ENCODE results near the gene MAGI2.

Gene MAGI2

DNA sequence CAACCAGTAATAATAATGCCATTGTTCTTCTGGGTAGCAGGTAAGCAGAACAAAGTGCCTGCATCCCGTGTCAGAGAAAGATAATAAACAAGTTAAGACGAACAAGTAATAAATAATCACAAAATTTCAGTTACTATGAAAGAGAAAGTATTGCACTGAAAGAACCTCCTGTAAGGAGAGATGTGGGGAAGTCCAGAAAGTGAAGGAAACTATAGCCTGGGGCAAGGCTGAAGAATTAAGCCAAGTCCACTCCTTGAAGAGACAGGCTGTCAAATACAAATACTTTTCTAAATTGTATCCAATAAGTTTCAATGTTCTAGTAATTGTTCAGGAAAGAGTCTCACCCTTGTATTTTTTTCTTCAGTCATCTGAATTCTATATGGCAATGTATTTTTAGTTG, 611.4 kb downstream of the MAGI2 start (continued):
- TF ChIP-seq, protein P1, sequence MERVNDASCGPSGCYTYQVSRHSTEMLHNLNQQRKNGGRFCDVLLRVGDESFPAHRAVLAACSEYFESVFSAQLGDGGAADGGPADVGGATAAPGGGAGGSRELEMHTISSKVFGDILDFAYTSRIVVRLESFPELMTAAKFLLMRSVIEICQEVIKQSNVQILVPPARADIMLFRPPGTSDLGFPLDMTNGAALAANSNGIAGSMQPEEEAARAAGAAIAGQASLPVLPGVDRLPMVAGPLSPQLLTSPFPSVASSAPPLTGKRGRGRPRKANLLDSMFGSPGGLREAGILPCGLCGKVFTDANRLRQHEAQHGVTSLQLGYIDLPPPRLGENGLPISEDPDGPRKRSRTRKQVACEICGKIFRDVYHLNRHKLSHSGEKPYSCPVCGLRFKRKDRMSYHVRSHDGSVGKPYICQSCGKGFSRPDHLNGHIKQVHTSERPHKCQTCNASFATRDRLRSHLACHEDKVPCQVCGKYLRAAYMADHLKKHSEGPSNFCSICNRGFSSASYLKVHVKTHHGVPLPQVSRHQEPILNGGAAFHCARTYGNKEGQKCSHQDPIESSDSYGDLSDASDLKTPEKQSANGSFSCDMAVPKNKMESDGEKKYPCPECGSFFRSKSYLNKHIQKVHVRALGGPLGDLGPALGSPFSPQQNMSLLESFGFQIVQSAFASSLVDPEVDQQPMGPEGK (CRISPR knock-in tag; IDR thresholded peaks at IDR 0.05; ENCODE audit: borderline replicate concordance): no peak
- TF ChIP-seq ZFP30 (CRISPR knock-in tag; IDR thresholded peaks at IDR 0.05) (no peak), ISL1 (CRISPR knock-in tag; IDR thresholded peaks at IDR 0.05) (no peak), GLIS3 (CRISPR knock-in tag; IDR thresholded peaks at IDR 0.05) (no peak)

DNA sequence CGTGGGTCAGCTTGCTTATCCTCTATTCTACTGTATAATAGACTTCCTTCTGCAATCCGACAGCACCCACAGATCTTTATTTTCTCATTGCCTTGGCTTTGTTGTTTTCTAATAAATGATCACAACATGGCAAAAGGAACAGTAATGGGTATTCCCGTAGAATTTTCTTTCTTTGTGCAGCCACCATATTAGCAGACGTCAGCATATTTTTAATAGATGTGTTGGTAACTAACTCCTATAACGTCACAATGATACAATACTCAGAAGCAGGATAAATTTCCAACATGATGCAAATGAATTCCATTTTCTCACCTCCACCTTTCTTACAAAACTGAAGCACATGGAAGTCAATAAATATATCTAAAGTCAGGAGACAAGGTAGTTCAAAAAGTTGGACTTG, 617.6 kb downstream of the MAGI2 start:
- ATAC-seq: no peak
- no peak for TF ChIP-seq ZNF70 (CRISPR knock-in tag; IDR thresholded peaks at IDR 0.05)
- TF ChIP-seq, protein P2, sequence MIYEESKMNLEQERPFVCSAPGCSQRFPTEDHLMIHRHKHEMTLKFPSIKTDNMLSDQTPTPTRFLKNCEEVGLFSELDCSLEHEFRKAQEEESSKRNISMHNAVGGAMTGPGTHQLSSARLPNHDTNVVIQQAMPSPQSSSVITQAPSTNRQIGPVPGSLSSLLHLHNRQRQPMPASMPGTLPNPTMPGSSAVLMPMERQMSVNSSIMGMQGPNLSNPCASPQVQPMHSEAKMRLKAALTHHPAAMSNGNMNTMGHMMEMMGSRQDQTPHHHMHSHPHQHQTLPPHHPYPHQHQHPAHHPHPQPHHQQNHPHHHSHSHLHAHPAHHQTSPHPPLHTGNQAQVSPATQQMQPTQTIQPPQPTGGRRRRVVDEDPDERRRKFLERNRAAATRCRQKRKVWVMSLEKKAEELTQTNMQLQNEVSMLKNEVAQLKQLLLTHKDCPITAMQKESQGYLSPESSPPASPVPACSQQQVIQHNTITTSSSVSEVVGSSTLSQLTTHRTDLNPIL (CRISPR knock-in tag; IDR thresholded peaks at IDR 0.05; ENCODE audit: low read depth): no peak
- no peak for TF ChIP-seq RARB (CRISPR knock-in tag; IDR thresholded peaks at IDR 0.05)
- no peak for TF ChIP-seq GLIS3 (CRISPR knock-in tag; IDR thresholded peaks at IDR 0.05)
- TF ChIP-seq, protein P3, sequence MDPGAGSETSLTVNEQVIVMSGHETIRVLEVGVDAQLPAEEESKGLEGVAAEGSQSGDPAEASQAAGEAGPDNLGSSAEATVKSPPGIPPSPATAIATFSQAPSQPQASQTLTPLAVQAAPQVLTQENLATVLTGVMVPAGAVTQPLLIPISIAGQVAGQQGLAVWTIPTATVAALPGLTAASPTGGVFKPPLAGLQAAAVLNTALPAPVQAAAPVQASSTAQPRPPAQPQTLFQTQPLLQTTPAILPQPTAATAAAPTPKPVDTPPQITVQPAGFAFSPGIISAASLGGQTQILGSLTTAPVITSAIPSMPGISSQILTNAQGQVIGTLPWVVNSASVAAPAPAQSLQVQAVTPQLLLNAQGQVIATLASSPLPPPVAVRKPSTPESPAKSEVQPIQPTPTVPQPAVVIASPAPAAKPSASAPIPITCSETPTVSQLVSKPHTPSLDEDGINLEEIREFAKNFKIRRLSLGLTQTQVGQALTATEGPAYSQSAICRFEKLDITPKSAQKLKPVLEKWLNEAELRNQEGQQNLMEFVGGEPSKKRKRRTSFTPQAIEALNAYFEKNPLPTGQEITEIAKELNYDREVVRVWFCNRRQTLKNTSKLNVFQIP (CRISPR knock-in tag; IDR thresholded peaks at IDR 0.05; ENCODE audit: borderline replicate concordance, low read depth): no peak

DNA sequence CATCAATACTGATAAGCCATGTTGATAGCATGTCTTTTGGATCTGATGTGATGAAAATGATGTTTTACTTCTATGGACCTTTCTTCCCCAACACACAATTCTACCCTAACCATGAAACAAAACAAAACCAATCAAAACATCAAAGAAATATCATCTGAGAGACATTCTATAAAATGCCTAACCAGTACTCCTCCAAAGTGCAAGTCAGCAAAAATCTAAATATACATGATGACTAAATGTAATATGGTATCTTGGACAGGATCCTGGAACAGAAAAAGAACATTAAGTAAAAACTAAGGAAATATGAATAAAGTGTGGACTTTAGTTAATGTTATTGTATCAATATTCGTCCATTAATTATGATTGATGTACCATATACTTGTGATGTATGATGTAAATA, 625.1 kb downstream of the MAGI2 start:
- TF ChIP-seq GLIS3 (CRISPR knock-in tag; IDR thresholded peaks at IDR 0.05) (no peak), ISL1 (CRISPR knock-in tag; IDR thresholded peaks at IDR 0.05) (no peak), ZNF565 (CRISPR knock-in tag; conservative IDR thresholded peaks at IDR 0.05; ENCODE audit: low read depth) (no peak), ZNF70 (CRISPR knock-in tag; IDR thresholded peaks at IDR 0.05) (no peak), TOX (CRISPR knock-in tag; IDR thresholded peaks at IDR 0.05; ENCODE audit: borderline replicate concordance) (no peak), ARNTL (CRISPR knock-in tag; IDR thresholded peaks at IDR 0.05; ENCODE audit: borderline replicate concordance, low read depth) (no peak), ZNF8 (CRISPR knock-in tag; IDR thresholded peaks at IDR 0.05) (no peak), OSR1 (CRISPR knock-in tag; IDR thresholded peaks at IDR 0.05) (no peak), SNAI2 (CRISPR knock-in tag; IDR thresholded peaks at IDR 0.05) (no peak), ZFP30 (CRISPR knock-in tag; IDR thresholded peaks at IDR 0.05) (no peak), ESRRG (CRISPR knock-in tag; IDR thresholded peaks at IDR 0.05) (no peak)
- TF ChIP-seq, protein P1 (CRISPR knock-in tag; IDR thresholded peaks at IDR 0.05; ENCODE audit: borderline replicate concordance): no peak
- TF ChIP-seq, protein P2 (CRISPR knock-in tag; IDR thresholded peaks at IDR 0.05; ENCODE audit: low read depth): no peak
- TF ChIP-seq, protein P4, sequence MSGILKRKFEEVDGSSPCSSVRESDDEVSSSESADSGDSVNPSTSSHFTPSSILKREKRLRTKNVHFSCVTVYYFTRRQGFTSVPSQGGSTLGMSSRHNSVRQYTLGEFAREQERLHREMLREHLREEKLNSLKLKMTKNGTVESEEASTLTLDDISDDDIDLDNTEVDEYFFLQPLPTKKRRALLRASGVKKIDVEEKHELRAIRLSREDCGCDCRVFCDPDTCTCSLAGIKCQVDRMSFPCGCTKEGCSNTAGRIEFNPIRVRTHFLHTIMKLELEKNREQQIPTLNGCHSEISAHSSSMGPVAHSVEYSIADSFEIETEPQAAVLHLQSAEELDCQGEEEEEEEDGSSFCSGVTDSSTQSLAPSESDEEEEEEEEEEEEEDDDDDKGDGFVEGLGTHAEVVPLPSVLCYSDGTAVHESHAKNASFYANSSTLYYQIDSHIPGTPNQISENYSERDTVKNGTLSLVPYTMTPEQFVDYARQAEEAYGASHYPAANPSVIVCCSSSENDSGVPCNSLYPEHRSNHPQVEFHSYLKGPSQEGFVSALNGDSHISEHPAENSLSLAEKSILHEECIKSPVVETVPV (CRISPR knock-in tag; IDR thresholded peaks at IDR 0.05): no peak
- TF ChIP-seq, protein P3 (CRISPR knock-in tag; IDR thresholded peaks at IDR 0.05; ENCODE audit: borderline replicate concordance, low read depth): no peak
- no peak for ATAC-seq

Data from SK-N-SH treated with all-trans-retinoic acid at 6 μM for 48 hours (cell line).